HEK293 (cell line): ENCODE data around the gene BCL11B.

Experiments used
- CTCF ChIA-PET: fragments of 350-600 bp; formaldehyde crosslinking; extraction: SDS; loops from one replicate; lab custom pipeline; 2021; ENCODE audit warnings: antibody characterized with exemption; lab: Yijun Ruan, JAX
- POLR2A ChIA-PET: fragments of 300-600 bp; formaldehyde crosslinking; extraction: SDS; loops from one replicate; lab custom pipeline; 2020; ENCODE audit warnings: antibody characterized with exemption, inconsistent platforms; lab: Yijun Ruan, JAX
- H3K27ac ChIP-seq: fragments of 200-500 bp; sonication (Bioruptor generic); 2 replicates; pipeline ENCODE4 v1.5.1; 2014; ENCODE audit warnings: low read depth, low read length, control low read depth, inconsistent platforms; ENCODE audit errors: extremely low read depth
- H3K36me3 ChIP-seq, 2 experiments: fragments of 200-500 bp in 1 of 2; sonication (Bioruptor generic) in 1 of 2; 1 replicate in 1 of 2; 2 replicates in 1 of 2; pipeline ENCODE4 v1.5.1; 2014 to 2017; ENCODE audit warnings: inconsistent platforms in 2 of 2, low read length in 2 of 2; ENCODE audit not compliant: control insufficient read depth in 2 of 2, insufficient read depth in 1 of 2
- H3K4me1 ChIP-seq: fragments of 200-500 bp; sonication (Bioruptor generic); 2 replicates; pipeline ENCODE4 v1.5.1; 2014; ENCODE audit warnings: mild to moderate bottlenecking, low read length, inconsistent platforms; ENCODE audit not compliant: control insufficient read depth, insufficient read depth
- H3K4me3 ChIP-seq: 2 replicates; pipeline ENCODE4 v1.5.1; 2011; ENCODE audit warnings: low read depth, mild to moderate bottlenecking, control low read depth, low read length, moderate library complexity
- H3K9me3 ChIP-seq: fragments of 200-500 bp; sonication (Bioruptor generic); 2 replicates; pipeline ENCODE4 v1.5.1; 2014; ENCODE audit warnings: low read depth, low read length, inconsistent platforms; ENCODE audit not compliant: control insufficient read depth, insufficient read depth
- GLIS2 ChIP-seq: fragments of 450-650 bp; formaldehyde crosslinking; IDR thresholded peaks from 2 replicates; pipeline ENCODE4 v1.5.1; 2016; ENCODE audit warnings: missing biosample characterization, missing genetic modification characterization
- HOXD13 ChIP-seq: sonication (generic); formaldehyde crosslinking; IDR thresholded peaks from 2 replicates; pipeline ENCODE4 v1.8.0; 2022; ENCODE audit warnings: missing genetic modification reagents, borderline replicate concordance
- SCRT2 ChIP-seq: fragments of 450-650 bp; formaldehyde crosslinking; IDR thresholded peaks from 2 replicates; pipeline ENCODE4 v1.5.1; 2016; ENCODE audit warnings: missing biosample characterization, missing genetic modification characterization
- TCF7L2 ChIP-seq: IDR thresholded peaks from 2 replicates; pipeline ENCODE4 v1.6.1; 2011; ENCODE audit warnings: low read depth, mild to moderate bottlenecking, inconsistent platforms, low read length, moderate library complexity, borderline replicate concordance
- ZFP41 ChIP-seq: fragments of 450-650 bp; formaldehyde crosslinking; IDR thresholded peaks from 2 replicates; pipeline ENCODE4 v1.5.1; 2016; ENCODE audit warnings: missing biosample characterization, missing genetic modification characterization, borderline replicate concordance
- ZNF140 ChIP-seq: fragments of 450-650 bp; formaldehyde crosslinking; IDR thresholded peaks from 2 replicates; pipeline ENCODE4 v1.5.1; 2016; ENCODE audit warnings: missing biosample characterization, missing genetic modification characterization
- ZNF202 ChIP-seq: fragments of 450-650 bp; formaldehyde crosslinking; IDR thresholded peaks from 2 replicates; pipeline ENCODE4 v1.5.1; 2016; ENCODE audit warnings: missing biosample characterization, missing genetic modification characterization, borderline replicate concordance
- ZNF239 ChIP-seq: fragments of 450-650 bp; formaldehyde crosslinking; IDR thresholded peaks from 2 replicates; pipeline ENCODE4 v1.5.1; 2016; ENCODE audit warnings: missing biosample characterization, missing genetic modification characterization
- ZNF248 ChIP-seq: fragments of 450-650 bp; formaldehyde crosslinking; IDR thresholded peaks from 2 replicates; pipeline ENCODE4 v1.5.1; 2017; ENCODE audit warnings: missing biosample characterization, missing genetic modification characterization
- ZNF341 ChIP-seq: fragments of 450-650 bp; formaldehyde crosslinking; IDR thresholded peaks from 2 replicates; pipeline ENCODE4; 2016; ENCODE audit warnings: low read depth, missing biosample characterization, missing genetic modification characterization
- ZNF561 ChIP-seq: fragments of 450-650 bp; IDR thresholded peaks from 2 replicates; pipeline ENCODE4 v1.5.1; 2018; ENCODE audit warnings: missing biosample characterization, missing genetic modification characterization, borderline replicate concordance
- ZNF600 ChIP-seq: fragments of 450-650 bp; formaldehyde crosslinking; IDR thresholded peaks from 2 replicates; pipeline ENCODE4 v1.5.1; 2016; ENCODE audit warnings: missing biosample characterization, missing genetic modification characterization
- ZNF670 ChIP-seq: fragments of 450-650 bp; formaldehyde crosslinking; IDR thresholded peaks from 2 replicates; pipeline ENCODE4 v1.5.1; 2016; ENCODE audit warnings: missing biosample characterization, missing genetic modification characterization, low read depth
- ZNF747 ChIP-seq: fragments of 450-650 bp; formaldehyde crosslinking; IDR thresholded peaks from 2 replicates; pipeline ENCODE4 v1.5.1; 2016; ENCODE audit warnings: missing biosample characterization, missing genetic modification characterization
- TF ChIP-seq, protein P1 (sequence below): fragments of 450-650 bp; formaldehyde crosslinking; IDR thresholded peaks from 2 replicates; pipeline ENCODE4 v1.5.1; 2016; ENCODE audit warnings: missing biosample characterization, missing genetic modification characterization
- TF ChIP-seq, protein P2 (sequence below): fragments of 450-650 bp; IDR thresholded peaks from 2 replicates; pipeline ENCODE4 v1.5.1; 2018; ENCODE audit warnings: missing biosample characterization, missing genetic modification characterization
- TF ChIP-seq, protein P3 (sequence below): fragments of 450-650 bp; formaldehyde crosslinking; optimal IDR thresholded peaks from 2 replicates; pipeline ENCODE3; 2016; ENCODE audit warnings: missing biosample characterization, mild to moderate bottlenecking, missing genetic modification characterization
- TF ChIP-seq, protein P4 (sequence below): fragments of 450-650 bp; formaldehyde crosslinking; IDR thresholded peaks from 2 replicates; pipeline ENCODE4 v1.5.0; 2017; ENCODE audit warnings: missing biosample characterization, missing genetic modification characterization, borderline replicate concordance
- TF ChIP-seq, protein P5 (sequence below): fragments of 450-650 bp; formaldehyde crosslinking; IDR thresholded peaks from 2 replicates; pipeline ENCODE4 v1.5.1; 2016; ENCODE audit warnings: missing biosample characterization, missing genetic modification characterization

The BCL11B gene

DNA sequence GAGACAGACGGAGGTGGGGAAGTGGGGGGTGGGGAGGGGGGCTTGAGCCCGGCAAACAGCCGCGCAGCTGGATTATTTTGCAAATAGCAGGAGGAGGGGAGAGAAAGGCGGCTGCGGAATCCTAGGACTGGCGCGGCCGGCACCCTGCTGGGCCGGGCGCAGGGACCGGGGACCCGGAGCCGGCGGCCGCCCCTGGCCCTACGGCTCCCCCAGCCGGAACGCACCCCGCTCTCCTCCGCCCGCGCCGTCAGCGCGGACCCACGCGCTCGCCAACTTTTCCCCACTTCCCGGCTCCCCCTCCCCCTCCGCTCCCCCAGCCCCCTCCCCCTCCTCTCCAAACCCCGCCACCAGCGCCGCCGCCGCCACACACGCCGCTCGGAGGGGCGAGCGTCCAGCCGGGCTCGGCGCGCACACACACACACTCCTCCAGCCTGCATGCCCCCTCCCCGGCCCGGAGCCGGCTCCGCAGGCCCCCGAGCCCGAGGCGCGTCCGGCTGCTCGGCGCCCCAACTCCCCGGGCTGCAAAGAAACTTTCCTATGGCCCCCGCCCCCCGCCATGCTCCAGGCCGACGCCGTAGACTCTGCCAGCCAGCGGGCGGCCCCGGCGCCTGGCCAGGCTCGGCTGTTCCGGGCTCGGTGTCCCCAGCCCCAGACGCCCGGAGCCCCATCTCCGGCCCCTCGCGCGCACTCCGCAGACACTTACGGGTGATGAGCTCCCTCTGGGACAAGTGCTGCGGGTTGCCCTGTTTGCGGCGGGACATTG lies 1.4 kb downstream of the BCL11B start (continued):
- peak; percentile 60 for TF ChIP-seq GLIS2 (tag by site-specific recombination)
- TF ChIP-seq, protein P1, sequence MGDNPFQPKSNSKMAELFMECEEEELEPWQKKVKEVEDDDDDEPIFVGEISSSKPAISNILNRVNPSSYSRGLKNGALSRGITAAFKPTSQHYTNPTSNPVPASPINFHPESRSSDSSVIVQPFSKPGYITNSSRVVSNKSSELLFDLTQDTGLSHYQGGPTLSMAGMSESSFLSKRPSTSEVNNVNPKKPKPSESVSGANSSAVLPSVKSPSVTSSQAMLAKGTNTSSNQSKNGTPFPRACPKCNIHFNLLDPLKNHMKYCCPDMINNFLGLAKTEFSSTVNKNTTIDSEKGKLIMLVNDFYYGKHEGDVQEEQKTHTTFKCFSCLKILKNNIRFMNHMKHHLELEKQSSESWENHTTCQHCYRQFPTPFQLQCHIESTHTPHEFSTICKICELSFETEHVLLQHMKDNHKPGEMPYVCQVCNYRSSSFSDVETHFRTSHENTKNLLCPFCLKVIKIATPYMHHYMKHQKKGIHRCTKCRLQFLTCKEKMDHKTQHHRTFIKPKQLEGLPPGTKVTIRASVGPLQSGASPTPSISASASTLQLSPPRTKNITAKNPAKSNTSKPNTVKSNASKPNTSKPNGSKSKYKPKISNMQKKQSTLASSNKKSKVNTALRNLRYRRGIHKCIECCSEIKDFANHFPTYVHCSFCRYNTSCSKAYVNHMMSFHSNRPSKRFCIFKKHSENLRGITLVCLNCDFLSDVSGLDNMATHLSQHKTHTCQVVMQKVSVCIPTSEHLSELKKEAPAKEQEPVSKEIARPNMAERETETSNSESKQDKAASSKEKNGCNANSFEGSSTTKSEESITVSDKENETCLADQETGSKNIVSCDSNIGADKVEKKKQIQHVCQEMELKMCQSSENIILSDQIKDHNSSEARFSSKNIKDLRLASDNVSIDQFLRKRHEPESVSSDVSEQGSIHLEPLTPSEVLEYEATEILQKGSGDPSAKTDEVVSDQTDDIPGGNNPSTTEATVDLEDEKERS, result no peak
- TF ChIP-seq ZNF561 (tag by site-specific recombination), result no peak
- TF ChIP-seq ZNF600 (tag by site-specific recombination), result peak; percentile 24; the same call in 1 of the 2 replicates
- TF ChIP-seq ZNF239 (tag by site-specific recombination), result no peak
- peak; percentile 98 for TF ChIP-seq ZNF341 (tag by site-specific recombination)
- TF ChIP-seq, protein P2, sequence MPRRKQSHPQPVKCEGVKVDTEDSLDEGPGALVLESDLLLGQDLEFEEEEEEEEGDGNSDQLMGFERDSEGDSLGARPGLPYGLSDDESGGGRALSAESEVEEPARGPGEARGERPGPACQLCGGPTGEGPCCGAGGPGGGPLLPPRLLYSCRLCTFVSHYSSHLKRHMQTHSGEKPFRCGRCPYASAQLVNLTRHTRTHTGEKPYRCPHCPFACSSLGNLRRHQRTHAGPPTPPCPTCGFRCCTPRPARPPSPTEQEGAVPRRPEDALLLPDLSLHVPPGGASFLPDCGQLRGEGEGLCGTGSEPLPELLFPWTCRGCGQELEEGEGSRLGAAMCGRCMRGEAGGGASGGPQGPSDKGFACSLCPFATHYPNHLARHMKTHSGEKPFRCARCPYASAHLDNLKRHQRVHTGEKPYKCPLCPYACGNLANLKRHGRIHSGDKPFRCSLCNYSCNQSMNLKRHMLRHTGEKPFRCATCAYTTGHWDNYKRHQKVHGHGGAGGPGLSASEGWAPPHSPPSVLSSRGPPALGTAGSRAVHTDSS, result no peak
- no peak for TF ChIP-seq ZNF140 (tag by site-specific recombination)
- TF ChIP-seq SCRT2 (tag by site-specific recombination), result no peak
- no peak for TF ChIP-seq ZNF248 (tag by site-specific recombination)
- TF ChIP-seq, protein P3, sequence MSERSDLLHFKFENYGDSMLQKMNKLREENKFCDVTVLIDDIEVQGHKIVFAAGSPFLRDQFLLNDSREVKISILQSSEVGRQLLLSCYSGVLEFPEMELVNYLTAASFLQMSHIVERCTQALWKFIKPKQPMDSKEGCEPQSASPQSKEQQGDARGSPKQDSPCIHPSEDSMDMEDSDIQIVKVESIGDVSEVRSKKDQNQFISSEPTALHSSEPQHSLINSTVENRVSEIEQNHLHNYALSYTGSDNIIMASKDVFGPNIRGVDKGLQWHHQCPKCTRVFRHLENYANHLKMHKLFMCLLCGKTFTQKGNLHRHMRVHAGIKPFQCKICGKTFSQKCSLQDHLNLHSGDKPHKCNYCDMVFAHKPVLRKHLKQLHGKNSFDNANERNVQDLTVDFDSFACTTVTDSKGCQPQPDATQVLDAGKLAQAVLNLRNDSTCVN (tag by site-specific recombination), result peak; percentile 78

DNA sequence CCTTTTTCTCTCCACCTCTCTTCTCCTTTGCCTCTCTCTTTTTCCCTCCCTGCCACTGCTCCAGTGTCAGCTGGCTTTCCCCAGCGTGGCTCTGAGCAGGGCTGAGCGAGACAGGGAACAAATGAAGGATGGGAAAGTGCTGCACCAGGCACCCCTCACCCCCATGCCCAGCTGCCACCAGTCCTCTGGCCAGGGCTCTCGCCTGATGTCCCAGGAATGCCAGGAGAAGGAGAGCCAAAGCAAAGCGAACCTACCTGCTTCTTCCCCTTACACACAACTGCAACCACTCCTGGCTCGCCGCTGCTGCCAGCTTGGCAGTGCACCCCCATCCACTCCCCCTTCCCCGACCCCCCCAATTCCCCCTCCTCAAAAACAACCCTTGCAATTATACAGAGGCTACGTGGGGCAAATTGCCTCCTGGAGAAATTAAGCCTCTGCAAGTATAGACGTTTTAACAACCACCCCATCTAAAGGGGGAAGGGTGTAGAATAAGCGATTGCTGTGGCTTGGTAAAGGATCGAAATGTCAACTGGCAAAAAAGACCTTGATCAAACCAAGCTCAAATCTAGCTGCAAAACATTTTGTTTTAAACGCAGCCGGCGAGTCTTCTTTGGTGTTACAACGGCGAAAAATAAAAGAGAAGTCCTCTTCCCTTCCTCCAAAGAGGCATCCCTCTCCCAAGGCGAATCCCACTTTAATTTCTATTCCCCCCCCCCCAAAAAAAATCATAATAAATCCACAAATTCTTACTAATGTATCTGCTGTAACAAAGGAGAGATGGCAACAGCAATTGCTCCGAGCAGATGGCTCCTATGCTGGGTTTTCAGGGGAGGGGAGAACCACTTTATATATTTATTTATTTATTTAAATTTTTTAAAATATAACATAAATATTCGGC lies 2.9 kb downstream of the BCL11B start:
- H3K4me1 ChIP-seq, result peaks cover 17% of the 10 kb centered on the region
- H3K36me3 ChIP-seq, result no peaks in the 10 kb centered on the region
- no peaks in the 10 kb centered on the region for H3K9me3 ChIP-seq
- no peak overlapping the region; the same call in 1 of the 2 replicates for H3K27ac ChIP-seq
- H3K4me3 ChIP-seq, result no peak overlapping the region; the same call in 1 of the 2 replicates
- POLR2A ChIA-PET, result no interaction called here
- CTCF ChIA-PET, result interaction anchor here (0.6 to 1.0 kb wide), 2 partner anchors 323 to 827 kb away, joined by 3 read pairs; no protein-coding TSS in a partner anchor
- TF ChIP-seq TCF7L2 (no peak), ZNF670 (tag by site-specific recombination) (no peak), ZFP41 (tag by site-specific recombination) (no peak), ZNF747 (tag by site-specific recombination) (no peak), ZNF202 (tag by site-specific recombination) (no peak), HOXD13 (CRISPR knock-in tag) (no peak)
- TF ChIP-seq, protein P4, sequence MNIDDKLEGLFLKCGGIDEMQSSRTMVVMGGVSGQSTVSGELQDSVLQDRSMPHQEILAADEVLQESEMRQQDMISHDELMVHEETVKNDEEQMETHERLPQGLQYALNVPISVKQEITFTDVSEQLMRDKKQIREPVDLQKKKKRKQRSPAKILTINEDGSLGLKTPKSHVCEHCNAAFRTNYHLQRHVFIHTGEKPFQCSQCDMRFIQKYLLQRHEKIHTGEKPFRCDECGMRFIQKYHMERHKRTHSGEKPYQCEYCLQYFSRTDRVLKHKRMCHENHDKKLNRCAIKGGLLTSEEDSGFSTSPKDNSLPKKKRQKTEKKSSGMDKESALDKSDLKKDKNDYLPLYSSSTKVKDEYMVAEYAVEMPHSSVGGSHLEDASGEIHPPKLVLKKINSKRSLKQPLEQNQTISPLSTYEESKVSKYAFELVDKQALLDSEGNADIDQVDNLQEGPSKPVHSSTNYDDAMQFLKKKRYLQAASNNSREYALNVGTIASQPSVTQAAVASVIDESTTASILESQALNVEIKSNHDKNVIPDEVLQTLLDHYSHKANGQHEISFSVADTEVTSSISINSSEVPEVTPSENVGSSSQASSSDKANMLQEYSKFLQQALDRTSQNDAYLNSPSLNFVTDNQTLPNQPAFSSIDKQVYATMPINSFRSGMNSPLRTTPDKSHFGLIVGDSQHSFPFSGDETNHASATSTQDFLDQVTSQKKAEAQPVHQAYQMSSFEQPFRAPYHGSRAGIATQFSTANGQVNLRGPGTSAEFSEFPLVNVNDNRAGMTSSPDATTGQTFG (tag by site-specific recombination), result no peak
- TF ChIP-seq, protein P5, sequence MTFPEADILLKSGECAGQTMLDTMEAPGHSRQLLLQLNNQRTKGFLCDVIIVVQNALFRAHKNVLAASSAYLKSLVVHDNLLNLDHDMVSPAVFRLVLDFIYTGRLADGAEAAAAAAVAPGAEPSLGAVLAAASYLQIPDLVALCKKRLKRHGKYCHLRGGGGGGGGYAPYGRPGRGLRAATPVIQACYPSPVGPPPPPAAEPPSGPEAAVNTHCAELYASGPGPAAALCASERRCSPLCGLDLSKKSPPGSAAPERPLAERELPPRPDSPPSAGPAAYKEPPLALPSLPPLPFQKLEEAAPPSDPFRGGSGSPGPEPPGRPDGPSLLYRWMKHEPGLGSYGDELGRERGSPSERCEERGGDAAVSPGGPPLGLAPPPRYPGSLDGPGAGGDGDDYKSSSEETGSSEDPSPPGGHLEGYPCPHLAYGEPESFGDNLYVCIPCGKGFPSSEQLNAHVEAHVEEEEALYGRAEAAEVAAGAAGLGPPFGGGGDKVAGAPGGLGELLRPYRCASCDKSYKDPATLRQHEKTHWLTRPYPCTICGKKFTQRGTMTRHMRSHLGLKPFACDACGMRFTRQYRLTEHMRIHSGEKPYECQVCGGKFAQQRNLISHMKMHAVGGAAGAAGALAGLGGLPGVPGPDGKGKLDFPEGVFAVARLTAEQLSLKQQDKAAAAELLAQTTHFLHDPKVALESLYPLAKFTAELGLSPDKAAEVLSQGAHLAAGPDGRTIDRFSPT (tag by site-specific recombination), result no peak
